NK-92 (cell line): ENCODE data around the gene PTPRN.
"Not testable (repeated sequence)": the region's sequence is repeated elsewhere in the genome, so short reads cannot be mapped to it uniquely, and the experiment has no call there.

Experiments used
- DNase-seq: peaks from one replicate; lab custom pipeline; 2025; ENCODE audit not compliant: unreplicated experiment; lab: John Stamatoyannopoulos, UW

Gene PTPRN

GRCh38 chr2:219309278-219309677, at the start of gene PTPRN:
PTPRN (minus strand) TSS chr2:219309401; CDS start chr2:219309332, 69 bp downstream.
- DNase-seq = no peak

- no peak for DNase-seq
Observed at GRCh38 chr2:219358170-219359075, 49.2 kb upstream of the PTPRN start.

GRCh38 chr2:219356834-219357233, 47.6 kb upstream of the PTPRN start:
- DNase-seq = no peak

- no peak for DNase-seq
Observed at GRCh38 chr2:219354582-219354981, 45.4 kb upstream of the PTPRN start.

GRCh38 chr2:219353129-219353528, 43.9 kb upstream of the PTPRN start:
- no peak for DNase-seq

- no peak for DNase-seq
Observed at GRCh38 chr2:219352448-219353023, 43.3 kb upstream of the PTPRN start.

- no peak for DNase-seq
Observed at GRCh38 chr2:219350710-219351221, 41.6 kb upstream of the PTPRN start.

- no peak for DNase-seq
Observed at GRCh38 chr2:219350215-219350614, 41.0 kb upstream of the PTPRN start.

- no peak for DNase-seq
Observed at GRCh38 chr2:219344751-219345430, 35.7 kb upstream of the PTPRN start.

GRCh38 chr2:219335373-219335786, 26.2 kb upstream of the PTPRN start:
- no peak for DNase-seq

GRCh38 chr2:219334076-219334475, 24.9 kb upstream of the PTPRN start:
- DNase-seq = no peak

GRCh38 chr2:219332542-219332941, 23.3 kb upstream of the PTPRN start, which contains the start of gene RESP18:
RESP18 (minus strand) TSS chr2:219332744.
- DNase-seq = no peak

GRCh38 chr2:219331560-219332213, 22.5 kb upstream of the PTPRN start:
- DNase-seq = no peak

GRCh38 chr2:219327719-219328118, 18.5 kb upstream of the PTPRN start:
- DNase-seq = no peak

GRCh38 chr2:219325657-219326315, 16.6 kb upstream of the PTPRN start:
- no peak for DNase-seq

- no peak for DNase-seq
Observed at GRCh38 chr2:219325136-219325535, 15.9 kb upstream of the PTPRN start.

GRCh38 chr2:219323434-219323833, 14.2 kb upstream of the PTPRN start:
- DNase-seq = no peak

GRCh38 chr2:219314804-219315468, 5.7 kb upstream of the PTPRN start:
- no peak for DNase-seq

GRCh38 chr2:219312683-219313263, 3.6 kb upstream of the PTPRN start:
- DNase-seq = not testable (repeated sequence)
